Parathyroid adenoma (tissue), 2 donors: Measurements from ENCODE around the gene TBXAS1.

ENCODE experiments used
- H2AFZ ChIP-seq: fragments of 300-600 bp; sonication (generic); one replicate; pipeline ENCODE4 v1.7.0; 2017; ENCODE audit warnings: antibody characterized with exemption, mild to moderate bottlenecking
- H3K27ac ChIP-seq: fragments of 300-600 bp; sonication (generic); one replicate; pipeline ENCODE4 v1.7.0; 2017
- H3K27me3 ChIP-seq: fragments of 300-600 bp; sonication (generic); one replicate; pipeline ENCODE4 v1.7.0; 2017; ENCODE audit warnings: low read length; ENCODE audit not compliant: control insufficient read depth, insufficient read depth
- H3K36me3 ChIP-seq: fragments of 300-600 bp; sonication (generic); one replicate; pipeline ENCODE4 v1.7.0; 2017; ENCODE audit warnings: low read length; ENCODE audit not compliant: control insufficient read depth, insufficient read depth
- H3K4me1 ChIP-seq: fragments of 300-600 bp; sonication (generic); one replicate; pipeline ENCODE4 v1.7.0; 2017; ENCODE audit warnings: control low read depth
- H3K4me2 ChIP-seq: fragments of 300-600 bp; sonication (generic); one replicate; pipeline ENCODE4 v1.7.0; 2017; ENCODE audit warnings: low read length
- H3K4me3 ChIP-seq: fragments of 300-600 bp; sonication (generic); one replicate; pipeline ENCODE4 v1.7.0; 2017; ENCODE audit warnings: low read depth, low read length
- H3K79me2 ChIP-seq: fragments of 300-600 bp; sonication (generic); one replicate; pipeline ENCODE4 v1.7.0; 2017; ENCODE audit warnings: control low read depth
- H3K9ac ChIP-seq: fragments of 300-600 bp; sonication (generic); one replicate; pipeline ENCODE4 v1.7.0; 2017; ENCODE audit warnings: mild to moderate bottlenecking
- H3K9me3 ChIP-seq: fragments of 300-600 bp; sonication (generic); one replicate; pipeline ENCODE4 v1.7.0; 2017; ENCODE audit warnings: low read length; ENCODE audit not compliant: control insufficient read depth
- CTCF ChIP-seq: fragments of 300-600 bp; sonication (generic); IDR thresholded peaks from one replicate; pipeline ENCODE4 v1.7.0; 2017; ENCODE audit warnings: antibody characterized with exemption, mild to moderate bottlenecking
- donor health status: primary hyperparathyroidism.

TBXAS1 gene

GRCh38 chr7:139887992-139888481 is 59.0 kb downstream of the TBXAS1 start:
- no peaks in the 10 kb centered on the region for H3K27me3 ChIP-seq
- no peak overlapping the region for H3K4me2 ChIP-seq
- TF ChIP-seq CTCF: no peak
- H3K27ac ChIP-seq: no peak overlapping the region
- H3K9me3 ChIP-seq: no peaks in the 10 kb centered on the region
- H3K79me2 ChIP-seq: no peaks in the 10 kb centered on the region
- H3K4me3 ChIP-seq: no peak overlapping the region
- H3K36me3 ChIP-seq: no peaks in the 10 kb centered on the region
- H3K4me1 ChIP-seq: no peaks in the 10 kb centered on the region
- H2AFZ ChIP-seq: no peak overlapping the region
- no peak overlapping the region for H3K9ac ChIP-seq

GRCh38 chr7:139889186-139889871 is 60.3 kb downstream of the TBXAS1 start:
- TF ChIP-seq CTCF: no peak
- Histone ChIP-seq H2AFZ (no peak overlapping the region), H3K4me1 (no peaks in the 10 kb centered on the region), H3K9ac (no peak overlapping the region), H3K27me3 (no peaks in the 10 kb centered on the region), H3K79me2 (no peaks in the 10 kb centered on the region), H3K4me3 (no peak overlapping the region), H3K27ac (no peak overlapping the region), H3K9me3 (no peaks in the 10 kb centered on the region), H3K36me3 (no peaks in the 10 kb centered on the region), H3K4me2 (no peak overlapping the region)

- no peaks in the 10 kb centered on the region for H3K36me3 ChIP-seq
Measured at GRCh38 chr7:139893461-139893860, 64.4 kb downstream of the TBXAS1 start.

GRCh38 chr7:139893999-139894398 is 64.9 kb downstream of the TBXAS1 start:
- Histone ChIP-seq H3K4me2 (no peak overlapping the region), H3K27ac (no peak overlapping the region), H3K36me3 (no peaks in the 10 kb centered on the region), H3K4me3 (no peak overlapping the region), H3K79me2 (no peaks in the 10 kb centered on the region), H2AFZ (no peak overlapping the region), H3K9me3 (no peaks in the 10 kb centered on the region), H3K27me3 (no peaks in the 10 kb centered on the region), H3K9ac (no peak overlapping the region), H3K4me1 (no peaks in the 10 kb centered on the region)
- TF ChIP-seq CTCF: no peak

More at GRCh38 chr7:139893461-139893860, 64.4 kb downstream of the TBXAS1 start:
- no peaks in the 10 kb centered on the region for H3K27me3 ChIP-seq
- no peak for TF ChIP-seq CTCF
- H3K9ac ChIP-seq: no peak overlapping the region
- no peaks in the 10 kb centered on the region for H3K79me2 ChIP-seq
- no peak overlapping the region for H2AFZ ChIP-seq
- H3K27ac ChIP-seq: no peak overlapping the region
- no peak overlapping the region for H3K4me3 ChIP-seq
- no peak overlapping the region for H3K4me2 ChIP-seq
- H3K9me3 ChIP-seq: no peaks in the 10 kb centered on the region
- no peaks in the 10 kb centered on the region for H3K4me1 ChIP-seq
